Activated CD8-positive, alpha-beta memory T cell treated with anti-CD3 and anti-CD28 coated beads, Interleukin-2, amount 50 U/mL, for 4 hours (primary cell): Measurements from ENCODE around the gene PKNOX1.
"Not testable (repeated sequence)": the region's sequence is repeated elsewhere in the genome, so short reads cannot be mapped to it uniquely, and the experiment has no call there.

Experiments used
- DNase-seq: peaks from one replicate; pipeline ENCODE4 v3.0.0-alpha.2; 2020

Gene PKNOX1, protein sequence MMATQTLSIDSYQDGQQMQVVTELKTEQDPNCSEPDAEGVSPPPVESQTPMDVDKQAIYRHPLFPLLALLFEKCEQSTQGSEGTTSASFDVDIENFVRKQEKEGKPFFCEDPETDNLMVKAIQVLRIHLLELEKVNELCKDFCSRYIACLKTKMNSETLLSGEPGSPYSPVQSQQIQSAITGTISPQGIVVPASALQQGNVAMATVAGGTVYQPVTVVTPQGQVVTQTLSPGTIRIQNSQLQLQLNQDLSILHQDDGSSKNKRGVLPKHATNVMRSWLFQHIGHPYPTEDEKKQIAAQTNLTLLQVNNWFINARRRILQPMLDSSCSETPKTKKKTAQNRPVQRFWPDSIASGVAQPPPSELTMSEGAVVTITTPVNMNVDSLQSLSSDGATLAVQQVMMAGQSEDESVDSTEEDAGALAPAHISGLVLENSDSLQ

DNA sequence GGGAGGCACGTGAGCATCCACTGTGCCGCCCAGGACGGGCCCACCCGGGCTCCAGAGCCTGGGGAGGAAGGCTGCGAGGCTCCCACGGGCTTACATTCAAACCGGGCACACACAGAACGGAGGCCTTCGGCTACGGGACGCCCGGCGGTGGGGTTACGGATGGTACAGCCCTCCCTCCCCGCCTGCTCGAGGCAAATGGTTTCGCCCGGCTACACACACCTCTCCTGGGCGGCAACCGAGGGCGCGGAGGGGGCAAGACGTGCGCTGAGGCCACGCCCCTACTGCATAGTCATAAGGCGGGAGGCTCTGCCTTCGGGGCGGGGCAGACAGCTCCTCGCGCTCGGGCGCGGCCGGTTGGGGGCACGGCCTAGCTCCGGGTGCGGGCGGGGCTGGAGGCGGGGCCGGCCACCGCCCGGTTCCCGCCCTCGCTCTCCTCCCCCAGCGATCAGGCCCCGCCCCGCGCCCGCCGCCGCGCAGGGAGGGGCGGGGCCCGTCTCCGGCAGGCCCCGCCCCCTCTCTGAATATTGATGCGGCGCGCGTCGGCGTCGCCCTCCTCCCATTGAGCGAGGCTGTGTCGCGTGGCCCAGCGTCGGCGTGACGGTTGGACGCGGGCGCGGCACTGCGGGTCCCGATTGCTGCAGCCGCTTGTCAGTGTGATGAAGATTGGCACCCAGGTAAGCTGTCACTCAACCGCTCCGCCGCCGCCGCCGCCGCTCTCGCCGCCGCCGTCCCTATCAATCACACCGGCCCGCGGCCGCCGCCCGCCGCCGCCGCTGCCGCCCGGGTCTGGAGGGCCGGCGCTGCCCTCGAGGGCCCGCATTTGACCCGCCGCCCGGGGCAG lies at the start of gene PKNOX1:
Gene PKNOX1, plus strand, starts transcription at position 572 of the 841 bp plus-strand sequence. CDS start 29,820 bp downstream, outside the sequence.
- peak; percentile 99 for DNase-seq

DNA sequence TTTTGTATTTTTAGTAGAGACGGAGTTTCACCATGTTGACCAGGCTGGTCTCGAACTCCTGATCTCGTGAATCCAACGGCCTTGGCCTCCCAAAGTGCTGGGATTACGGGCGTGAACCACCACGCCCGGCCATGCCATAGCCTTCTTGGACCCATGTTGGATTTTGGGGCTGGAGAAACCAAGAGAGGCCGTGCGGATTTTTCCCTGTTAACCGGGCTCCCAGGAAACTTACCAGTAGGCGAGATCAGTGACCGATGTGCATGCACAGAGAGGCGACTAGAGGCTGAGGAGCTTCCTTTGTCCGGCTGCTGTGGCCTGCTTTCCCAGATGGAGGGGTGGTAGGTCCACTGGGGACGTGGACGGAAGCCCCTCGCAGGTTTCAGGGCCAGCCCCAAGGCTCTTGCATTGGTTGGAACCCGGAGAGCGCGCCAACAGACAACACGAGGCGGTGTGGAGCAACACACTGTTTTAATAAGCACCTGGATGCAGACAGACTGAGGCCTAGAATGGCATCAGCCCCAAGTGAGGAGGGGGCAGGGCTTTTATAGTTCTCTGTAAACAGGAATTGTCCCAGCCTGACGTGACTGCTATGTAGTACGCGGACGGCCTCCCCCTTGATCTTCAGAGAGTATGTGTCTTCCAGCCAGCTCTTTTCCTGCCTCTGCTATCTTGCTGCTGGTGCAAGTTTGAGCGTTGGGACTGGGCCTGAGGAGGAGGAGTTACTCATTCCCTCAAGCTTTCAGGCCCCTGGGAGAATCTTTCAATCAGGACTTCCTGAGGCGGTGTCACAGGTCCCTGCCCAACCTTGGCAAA lies 49.0 kb upstream of the PKNOX1 start, which contains the start of gene ERVH48-1:
Gene ERVH48-1, minus strand, starts transcription at position 517 of the 813 bp plus-strand sequence. CDS start 6,624 bp downstream, outside the sequence.
- no peak for DNase-seq

DNA sequence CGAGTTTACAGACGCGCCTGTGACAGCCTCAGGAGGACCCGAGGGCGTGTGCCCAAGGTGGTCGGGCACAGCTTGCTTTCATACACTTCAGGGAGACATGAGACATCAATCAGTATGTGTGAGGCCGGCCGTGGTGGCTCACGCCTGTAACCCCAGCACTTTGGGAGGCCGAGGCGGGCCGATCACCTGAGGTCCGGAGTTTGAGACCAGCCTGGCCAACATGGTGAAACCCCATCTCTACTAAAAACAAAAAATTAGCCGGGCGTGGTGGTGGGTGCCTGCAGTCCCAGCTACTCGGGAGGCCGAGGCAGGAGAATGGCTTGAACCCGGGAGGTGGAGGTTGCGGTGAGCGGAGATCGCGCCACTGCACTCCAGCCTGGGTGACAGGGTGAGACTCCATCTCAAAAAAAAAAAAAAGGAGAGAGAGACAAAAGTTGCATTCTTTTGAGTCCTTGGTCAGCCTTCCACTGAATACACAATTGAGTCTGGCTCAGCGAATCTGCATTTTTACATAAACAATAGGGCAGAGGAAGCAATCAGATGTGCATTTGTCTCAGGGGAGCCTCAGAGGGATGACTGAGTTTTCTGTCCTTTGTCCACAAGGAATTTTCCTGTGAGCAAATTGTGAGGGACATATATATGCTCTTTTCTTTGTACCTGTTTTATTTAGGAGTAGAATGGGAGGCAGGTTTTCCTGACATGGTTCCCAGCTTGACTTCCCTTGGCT lies 46.7 kb upstream of the PKNOX1 start:
- DNase-seq, result not testable (repeated sequence)

DNA sequence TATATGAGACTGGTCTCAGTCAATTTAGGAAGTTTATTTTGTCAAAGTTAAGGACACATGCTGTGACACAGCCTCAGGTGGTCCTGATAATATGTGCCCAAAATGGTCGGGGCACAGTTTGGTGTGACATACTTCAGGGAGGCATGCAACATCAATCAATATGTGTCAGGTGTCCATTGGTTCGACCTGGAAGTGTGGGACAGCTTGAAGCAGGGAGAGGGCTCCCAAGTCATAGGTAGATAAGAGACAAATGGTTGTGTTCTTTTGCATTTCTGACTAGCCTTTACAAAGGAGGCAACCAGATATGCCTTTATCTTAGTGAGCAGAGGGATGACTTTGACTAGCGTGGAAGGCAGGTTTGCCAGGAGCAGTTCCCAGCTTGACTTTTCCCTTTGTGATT lies 44.4 kb upstream of the PKNOX1 start:
- no peak for DNase-seq

DNA sequence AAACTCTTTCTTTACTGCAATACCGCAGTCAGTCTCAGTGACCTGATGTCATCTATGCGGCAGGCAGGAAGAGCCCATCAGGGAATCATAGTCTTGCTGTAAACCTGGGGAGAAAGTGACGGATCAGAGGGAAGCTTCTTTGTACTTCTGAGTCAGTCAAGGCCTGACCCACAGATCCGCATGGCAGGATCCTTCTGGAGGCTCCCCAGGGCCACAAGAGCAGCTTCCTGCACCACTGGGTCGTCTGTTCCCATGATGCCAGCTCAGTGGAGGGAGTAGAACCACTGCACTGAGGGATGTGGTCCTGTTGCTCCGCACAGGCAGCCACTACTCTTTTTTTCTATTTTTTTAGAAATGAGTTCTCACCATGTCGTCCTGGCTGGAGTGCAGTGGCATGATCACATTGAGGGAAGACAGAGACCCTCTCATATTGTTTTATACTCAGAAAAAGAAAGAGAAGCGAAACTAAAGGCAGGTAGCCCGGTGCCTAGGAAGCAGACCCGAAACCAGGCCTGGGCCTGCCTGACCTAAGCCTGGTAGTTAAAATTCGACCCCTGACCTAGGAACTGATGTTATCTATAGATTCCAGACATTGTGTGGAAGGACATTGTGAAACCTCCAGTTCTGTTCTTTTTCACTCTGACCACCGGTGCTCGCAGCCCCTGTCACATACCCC lies 42.7 kb upstream of the PKNOX1 start:
- DNase-seq, result no peak

DNA sequence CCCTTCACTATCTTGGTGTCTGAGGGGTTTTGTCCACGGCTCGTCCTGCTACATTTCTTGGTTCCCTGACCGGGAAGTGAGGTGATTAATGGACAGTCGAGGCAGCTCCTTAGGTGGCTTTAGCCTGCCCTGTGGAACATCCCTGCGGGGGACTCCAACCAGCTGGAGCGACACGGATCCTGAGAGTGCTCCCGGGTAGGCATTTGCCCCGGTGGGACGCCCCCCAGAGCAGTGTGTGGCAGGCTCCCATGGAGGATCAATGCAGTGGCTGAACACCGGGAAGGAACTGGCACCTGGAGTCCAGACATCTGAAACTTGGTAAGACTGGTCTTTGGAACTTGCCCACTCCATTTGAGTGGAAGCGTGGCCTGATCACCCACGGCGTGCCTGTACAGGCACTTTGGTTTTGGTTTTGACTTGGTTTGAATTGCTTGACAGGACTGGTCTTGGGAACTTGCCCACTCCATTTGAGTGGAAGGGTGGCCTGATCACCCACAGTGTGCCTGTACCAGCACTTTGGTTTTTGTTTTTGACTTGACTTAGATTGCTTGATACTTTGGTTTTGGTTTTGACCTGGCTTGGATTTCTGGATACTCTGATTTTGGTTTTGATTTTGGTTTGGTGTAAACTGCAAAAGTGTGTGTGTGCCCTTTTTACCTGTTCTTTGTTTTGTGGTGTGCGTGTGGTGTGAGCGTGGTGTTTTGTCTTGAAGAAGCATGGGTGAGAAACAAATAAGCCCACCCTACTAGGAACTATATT lies 41.8 kb upstream of the PKNOX1 start:
- DNase-seq, result not testable (repeated sequence)

DNA sequence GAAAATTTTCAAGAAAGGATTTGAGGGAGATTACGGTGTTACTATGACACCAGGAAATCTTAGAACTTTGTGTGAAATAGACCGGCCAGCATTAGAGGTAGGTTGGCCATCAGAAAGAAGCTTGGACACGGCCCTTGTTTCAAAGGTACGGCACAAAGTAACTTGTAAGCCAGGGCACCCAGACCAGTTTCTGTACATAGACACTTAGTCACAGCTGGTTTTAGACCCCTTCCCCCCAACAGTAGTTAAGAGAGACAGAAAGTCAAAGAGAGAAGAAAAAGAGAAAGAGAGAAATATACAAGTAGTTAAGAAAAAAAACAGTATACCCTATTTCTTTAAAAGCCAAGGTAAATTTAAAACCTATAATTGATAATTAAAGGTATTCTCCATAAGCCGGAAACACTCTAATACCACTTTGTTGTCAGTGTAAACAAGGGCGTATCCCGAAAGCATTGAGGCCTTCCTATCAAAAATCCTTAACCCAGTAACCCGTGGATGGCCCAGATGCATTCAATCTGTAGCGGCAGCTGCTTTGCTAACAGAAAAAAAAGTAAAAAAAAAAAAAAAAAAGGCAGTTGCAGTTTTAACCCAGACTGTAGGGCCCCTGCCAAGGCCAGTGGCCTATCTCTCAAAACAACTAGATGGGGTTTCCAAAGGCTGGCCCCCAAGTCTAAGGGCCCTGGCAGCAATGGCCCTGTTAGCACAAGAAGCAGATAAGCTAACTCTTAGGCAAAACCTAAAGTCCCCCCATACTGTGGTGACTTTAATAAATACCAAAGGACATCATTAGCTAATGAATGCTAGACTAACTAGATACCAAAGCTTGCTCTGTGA lies 41.0 kb upstream of the PKNOX1 start:
- not testable (repeated sequence) for DNase-seq

DNA sequence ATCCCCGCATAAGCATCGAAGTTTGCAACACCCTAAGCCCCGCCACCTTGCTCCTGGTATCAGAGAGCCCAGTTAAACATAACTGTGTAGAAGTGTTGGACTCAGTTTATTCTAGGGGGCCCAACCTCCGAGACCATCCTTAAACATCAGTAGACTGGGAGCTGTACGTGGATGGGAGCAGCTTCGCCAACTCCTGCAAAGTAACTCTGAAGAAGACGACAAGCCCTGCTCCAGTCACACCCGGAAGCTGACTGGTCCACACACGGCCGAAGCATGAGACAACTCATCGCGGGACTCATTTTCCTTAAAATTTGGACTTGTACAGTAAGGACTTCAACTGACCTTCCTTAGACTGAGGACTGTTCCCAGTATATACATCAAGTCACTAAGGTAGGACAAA lies 40.4 kb upstream of the PKNOX1 start:
- DNase-seq, result not testable (repeated sequence)

DNA sequence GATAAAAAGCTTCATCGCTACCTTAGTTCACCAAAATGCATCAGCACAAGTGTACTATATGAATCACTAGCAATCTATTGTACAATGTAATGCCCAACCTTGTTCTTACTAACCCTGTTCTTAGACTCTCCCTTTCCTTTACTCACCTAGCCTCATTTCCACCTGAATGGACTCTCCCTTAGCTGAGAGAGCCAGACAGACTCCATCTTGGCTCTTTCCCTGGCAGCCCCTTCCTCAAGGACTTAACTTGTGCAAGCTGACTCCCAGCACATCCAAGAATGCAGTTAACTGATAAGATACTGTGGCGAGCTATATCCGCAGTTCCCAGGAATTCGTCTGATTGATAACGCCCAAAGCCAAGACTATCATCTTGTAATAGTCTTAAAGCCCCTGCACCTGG lies 38.0 kb upstream of the PKNOX1 start:
- not testable (repeated sequence) for DNase-seq

DNA sequence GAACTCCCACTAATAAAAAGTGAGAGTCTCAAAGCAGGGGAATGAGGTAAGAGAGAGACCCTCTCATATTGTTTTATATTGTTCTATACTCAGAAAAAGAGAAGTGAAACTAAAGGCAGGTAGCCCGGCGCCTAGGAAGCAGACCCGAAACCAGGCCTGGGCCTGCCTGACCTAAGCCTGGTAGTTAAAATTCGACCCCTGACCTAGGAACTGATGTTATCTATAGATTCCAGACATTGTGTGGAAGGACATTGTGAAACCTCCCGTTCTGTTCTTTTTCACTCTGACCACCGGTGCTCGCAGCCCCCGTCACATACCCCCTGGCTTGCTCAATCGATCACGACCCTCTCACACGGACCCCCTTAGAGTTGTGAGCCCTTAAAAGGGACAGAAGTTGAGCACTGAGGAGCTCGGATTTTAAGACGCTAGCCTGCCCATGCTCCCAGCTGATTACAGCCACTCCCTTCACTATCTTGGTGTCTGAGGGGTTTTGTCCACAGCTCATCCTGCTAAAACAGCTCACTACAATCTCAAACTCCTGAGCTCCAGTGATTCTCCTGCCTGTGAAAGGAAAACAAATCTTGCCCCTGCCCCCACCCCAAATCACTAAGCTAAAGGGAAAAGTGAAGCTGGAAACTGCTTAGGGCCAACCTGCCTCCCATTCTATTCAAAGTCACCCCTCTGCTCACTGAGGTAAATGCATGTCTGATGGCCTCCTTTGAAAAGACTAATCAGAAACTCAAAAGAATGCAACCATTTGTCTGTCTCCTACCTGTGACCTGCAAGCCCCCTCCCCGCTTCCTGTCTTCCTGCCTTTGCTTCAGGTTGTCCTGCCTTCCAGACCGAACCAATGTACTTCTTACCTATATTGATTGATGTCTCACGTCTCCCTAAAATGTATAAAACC lies 37.1 kb upstream of the PKNOX1 start:
- not testable (repeated sequence) for DNase-seq

DNA sequence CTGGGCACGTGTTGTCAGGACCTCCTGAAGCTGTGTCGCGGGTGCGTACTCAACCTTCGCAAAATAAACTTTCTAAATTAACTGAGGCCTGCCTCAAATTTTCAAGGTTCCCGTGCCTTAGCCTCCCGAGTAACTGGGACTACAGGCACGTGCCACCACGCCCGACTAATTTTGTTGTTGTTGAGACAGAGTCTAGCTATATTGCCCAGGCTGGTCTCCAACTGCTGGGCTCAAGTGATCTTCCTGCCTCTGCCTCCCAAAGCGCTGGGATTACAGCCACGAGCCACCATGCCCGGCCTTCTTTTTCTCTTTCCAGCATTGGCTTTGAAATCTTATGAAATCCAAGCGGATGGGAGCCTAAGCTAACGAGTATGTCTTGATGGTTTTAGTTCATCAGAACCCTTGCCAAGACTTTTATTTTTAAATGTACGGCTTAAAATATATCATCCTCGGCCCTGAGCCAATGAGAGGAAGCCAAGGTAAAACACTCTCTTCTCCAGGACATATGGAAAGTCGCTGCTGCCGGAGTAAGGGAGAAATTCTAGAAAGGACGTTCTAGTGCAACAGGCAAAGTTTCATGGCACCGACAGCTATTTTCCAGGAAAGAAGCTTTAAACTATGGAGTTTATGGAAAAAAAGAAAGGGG lies 36.3 kb upstream of the PKNOX1 start:
- DNase-seq, result no peak

DNA sequence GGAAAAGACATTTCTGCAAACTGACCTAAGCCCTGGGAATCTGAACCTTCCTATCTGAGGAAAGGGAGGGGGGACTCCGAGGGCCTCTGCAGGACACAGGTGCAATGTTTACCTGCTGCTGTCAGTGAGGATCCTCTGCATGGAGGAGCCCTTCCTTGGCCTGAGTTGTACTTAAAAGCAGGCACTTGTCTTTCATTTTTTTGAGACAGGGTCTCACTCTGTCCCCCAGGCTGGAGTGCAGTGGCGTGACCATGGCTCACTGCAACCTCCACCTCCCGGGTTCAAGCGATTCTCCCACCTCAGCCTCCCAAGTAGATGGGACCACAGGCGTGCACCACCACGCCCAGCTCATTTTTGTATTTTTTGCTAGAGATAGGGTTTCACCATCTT lies 35.8 kb upstream of the PKNOX1 start:
- DNase-seq, result not testable (repeated sequence)

DNA sequence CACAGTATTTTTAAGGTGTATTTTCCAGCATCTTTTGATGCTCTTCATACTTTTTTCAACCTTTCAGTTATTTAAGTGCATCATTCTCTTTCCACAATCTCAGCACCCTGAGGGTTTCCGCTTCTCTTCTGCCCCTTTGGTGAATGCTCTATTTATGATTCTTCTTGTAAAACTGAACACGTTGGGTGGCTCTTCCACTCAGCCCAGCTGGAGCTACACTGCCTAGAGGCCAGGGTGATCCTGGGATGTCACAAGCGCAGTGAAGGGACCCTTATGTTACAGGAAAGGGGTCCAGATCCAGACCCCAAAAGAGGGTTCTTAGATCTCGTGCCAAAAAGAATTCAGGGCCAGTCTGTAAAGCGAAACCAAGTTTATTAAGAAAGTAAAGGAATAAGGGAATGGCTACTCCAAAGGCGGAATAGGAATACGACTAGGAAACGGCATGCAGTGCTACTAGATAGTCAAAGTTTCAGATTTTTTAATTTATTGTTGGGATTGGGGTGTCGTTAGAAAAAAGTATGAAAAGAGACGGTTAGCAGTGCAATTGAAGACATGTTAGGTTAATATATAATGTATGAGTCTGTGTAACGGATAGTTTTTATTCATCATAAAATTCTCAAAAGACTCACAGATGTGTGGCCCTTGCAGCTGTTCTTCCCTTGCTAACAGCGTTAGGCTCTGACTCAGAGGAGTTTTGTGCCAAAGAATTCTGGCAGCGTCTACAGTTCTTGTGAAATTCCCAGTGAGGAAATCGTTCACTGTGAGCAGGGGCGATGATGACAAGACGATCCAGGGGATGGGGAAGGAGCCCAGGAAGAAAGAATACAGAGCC lies 34.6 kb upstream of the PKNOX1 start:
- no peak for DNase-seq

DNA sequence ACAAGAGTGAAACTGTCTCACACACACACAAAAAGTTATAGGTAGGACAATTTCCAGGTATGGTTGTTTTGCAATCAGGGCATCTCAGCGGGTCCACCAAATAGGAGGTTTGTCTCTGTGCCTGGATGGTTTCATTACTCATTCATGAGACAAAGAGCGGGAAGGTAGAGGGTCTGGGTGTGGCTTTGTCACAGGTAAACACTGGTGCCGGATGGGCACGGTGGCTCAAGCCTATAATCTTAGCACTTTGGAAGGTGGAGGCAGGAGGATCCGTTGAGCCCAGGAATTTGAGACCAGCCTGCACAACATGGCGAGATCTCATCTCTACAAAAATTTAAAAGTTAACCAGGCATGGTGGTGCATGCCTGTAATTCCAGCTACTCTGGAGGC lies 32.7 kb upstream of the PKNOX1 start:
- DNase-seq, result no peak

DNA sequence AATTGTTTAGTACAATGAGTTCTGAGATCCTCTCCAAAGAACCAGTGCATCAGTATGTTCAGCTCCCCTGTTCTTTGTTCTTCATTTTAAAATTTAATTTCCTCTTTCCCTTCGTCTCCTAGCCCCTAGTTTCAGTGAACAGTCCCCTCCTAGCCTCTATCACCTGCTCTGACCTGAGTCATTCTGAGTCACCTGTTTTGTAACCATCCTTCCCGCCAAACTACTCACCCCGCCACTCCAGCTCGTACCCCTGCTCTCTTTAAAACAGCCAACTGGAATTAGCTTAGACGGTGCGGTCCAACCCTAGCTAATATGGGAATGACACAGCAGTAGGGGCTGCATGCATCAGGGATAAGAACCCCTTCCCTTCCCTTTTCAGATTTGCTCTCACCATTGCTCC lies 32.1 kb upstream of the PKNOX1 start:
- no peak for DNase-seq

DNA sequence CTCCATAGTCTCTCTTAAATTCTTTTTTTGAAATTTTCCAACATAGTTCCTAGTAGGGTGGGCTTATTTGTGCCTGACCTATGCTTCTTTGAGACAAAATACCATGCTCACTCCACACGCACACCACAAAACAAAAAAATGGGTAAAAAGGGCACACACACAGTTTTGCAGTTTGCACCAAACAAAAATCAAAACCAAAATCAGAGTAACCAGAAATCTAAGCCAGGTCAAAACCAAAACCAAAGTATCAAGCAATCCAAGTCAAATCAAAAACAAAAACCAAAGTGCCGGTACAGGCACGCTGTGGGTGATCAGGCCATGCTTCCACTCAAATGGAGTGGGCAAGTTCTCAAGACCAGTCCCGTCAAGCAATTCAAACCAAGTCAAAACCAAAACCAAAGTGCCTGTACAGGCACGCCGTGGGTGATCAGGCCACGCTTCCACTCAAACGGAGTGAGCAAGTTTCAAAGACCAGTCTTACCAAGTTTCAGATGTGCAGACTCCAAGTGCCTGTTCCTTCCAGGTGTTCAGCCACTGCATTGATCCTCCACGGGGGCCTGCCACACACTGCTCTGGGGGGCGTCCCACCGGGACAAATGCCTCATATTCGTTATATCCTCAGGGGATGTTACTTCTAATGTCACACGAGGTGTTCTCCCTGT lies 25.1 kb upstream of the PKNOX1 start:
- not testable (repeated sequence) for DNase-seq

DNA sequence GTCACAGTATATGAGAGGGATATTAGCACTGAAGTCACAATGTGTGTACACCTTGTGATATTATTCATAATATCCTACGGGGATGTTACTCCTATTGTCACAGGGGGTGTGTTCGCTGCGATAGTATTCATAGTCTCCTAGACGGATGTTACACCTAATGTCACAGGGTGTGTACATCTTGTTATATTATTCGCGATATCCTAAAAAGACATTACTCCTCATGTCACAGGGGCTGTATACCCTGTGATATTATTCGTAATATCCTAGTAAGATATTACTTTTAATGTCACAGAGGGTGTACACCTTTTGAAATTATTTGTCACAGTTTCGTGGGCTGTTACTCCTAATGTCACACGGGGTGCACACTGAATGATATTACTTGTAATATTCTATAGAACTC lies 23.2 kb upstream of the PKNOX1 start:
- not testable (repeated sequence) for DNase-seq
